NCI-H2196 treated with DMSO at 0.1 percent for 48 hours (cell line): ENCODE results near the gene FAIM.
"Not testable (repeated sequence)": the region's sequence is repeated elsewhere in the genome, so short reads cannot be mapped to it uniquely, and the experiment has no call there.

Experiments used
- DNase-seq: peaks from one replicate; lab custom pipeline; 2025; ENCODE audit not compliant: unreplicated experiment; lab: John Stamatoyannopoulos, UW

FAIM gene

GRCh38 chr3:138600100-138600745 is 8.3 kb upstream of the FAIM start:
- DNase-seq: no peak

GRCh38 chr3:138601661-138602060 is 6.9 kb upstream of the FAIM start:
- not testable (repeated sequence) for DNase-seq

GRCh38 chr3:138604106-138604595 is 4.4 kb upstream of the FAIM start:
- not testable (repeated sequence) for DNase-seq

- DNase-seq: no peak
These were observed 1.3 kb downstream of the FAIM start for GRCh38 chr3:138609898-138610266.

- DNase-seq: no peak
These were observed 6.9 kb downstream of the FAIM start for GRCh38 chr3:138615462-138615861.

GRCh38 chr3:138620431-138620830 is 11.9 kb downstream of the FAIM start:
- no peak for DNase-seq

GRCh38 chr3:138624518-138624917 is 15.9 kb downstream of the FAIM start:
- DNase-seq: no peak

GRCh38 chr3:138625707-138626365 is 17.3 kb downstream of the FAIM start:
- DNase-seq: no peak

- DNase-seq: no peak
These were observed 21.0 kb downstream of the FAIM start for GRCh38 chr3:138629526-138629925.

- DNase-seq: no peak
These were observed 30.1 kb downstream of the FAIM start for GRCh38 chr3:138638641-138639040.

- DNase-seq: no peak
These were observed 32.0 kb downstream of the FAIM start for GRCh38 chr3:138640537-138640936.

GRCh38 chr3:138642226-138642926 is 33.8 kb downstream of the FAIM start:
- no peak for DNase-seq

- no peak for DNase-seq
These were observed 34.3 kb downstream of the FAIM start for GRCh38 chr3:138642927-138643253.

GRCh38 chr3:138646008-138646407 is 37.4 kb downstream of the FAIM start:
- DNase-seq: no peak

- no peak for DNase-seq
These were observed 37.9 kb downstream of the FAIM start for GRCh38 chr3:138646513-138646912.

- DNase-seq: no peak
These were observed 40.6 kb downstream of the FAIM start for GRCh38 chr3:138649134-138649533.

- no peak for DNase-seq
These were observed 45.0 kb downstream of the FAIM start for GRCh38 chr3:138653567-138653966.

GRCh38 chr3:138657508-138657907 is 48.9 kb downstream of the FAIM start:
- no peak for DNase-seq

- DNase-seq: no peak
These were observed 59.5 kb downstream of the FAIM start for GRCh38 chr3:138668107-138668506.

- no peak for DNase-seq
These were observed 61.8 kb downstream of the FAIM start for GRCh38 chr3:138670407-138670806.

GRCh38 chr3:138673641-138674530 is 65.3 kb downstream of the FAIM start:
- no peak for DNase-seq
